GM23338 (cell line): ENCODE data around the gene DCHS1. TPM values are rescaled to one million over a fixed set of nuclear protein-coding genes. Genes with fewer than 3 reads are reported as not detected.

Experiments used
- ATAC-seq: fragments of 200-7000 bp; cut with Tn5 transposase; 3 replicates; pipeline ENCODE4 v1.9.1; 2020
- DNase-seq: peaks from one replicate; pipeline ENCODE4 v3.0.0-alpha.2; 2015; ENCODE audit warnings: low spot score
- H2AFZ ChIP-seq: fragments of 200-600 bp; sonication (generic); 2 replicates; pipeline ENCODE4 v1.8.0; 2016; ENCODE audit warnings: antibody characterized with exemption, mild to moderate bottlenecking, moderate library complexity
- H3F3A ChIP-seq: fragments of 200-600 bp; sonication (generic); replicated peaks from 2 replicates; pipeline ENCODE4 v1.8.0; 2017; ENCODE audit warnings: antibody characterized with exemption, mixed run types, low read depth
- H3K27ac ChIP-seq: fragments of 200-600 bp; sonication (generic); 2 replicates; pipeline ENCODE4 v1.6.1; 2016; ENCODE audit warnings: low read depth
- H3K27me3 ChIP-seq: fragments of 200-600 bp; sonication (generic); 2 replicates; pipeline ENCODE4 v1.8.0; 2016; ENCODE audit warnings: mild to moderate bottlenecking, mixed run types, moderate library complexity; ENCODE audit not compliant: insufficient read depth
- H3K36me3 ChIP-seq: fragments of 200-600 bp; sonication (generic); 2 replicates; pipeline ENCODE4 v1.8.0; 2016; ENCODE audit warnings: mild to moderate bottlenecking; ENCODE audit not compliant: insufficient read depth
- H3K4me1 ChIP-seq: fragments of 200-600 bp; sonication (generic); 2 replicates; pipeline ENCODE4 v1.8.0; 2016; ENCODE audit warnings: mild to moderate bottlenecking, moderate library complexity; ENCODE audit not compliant: insufficient read depth
- H3K4me2 ChIP-seq: fragments of 200-600 bp; sonication (generic); 2 replicates; pipeline ENCODE4 v1.7.1; 2017; ENCODE audit warnings: mixed run types
- H3K4me3 ChIP-seq: fragments of 200-600 bp; sonication (generic); 2 replicates; pipeline ENCODE4 v1.6.1; 2016; ENCODE audit warnings: mixed run types
- H3K79me2 ChIP-seq: fragments of 200-600 bp; sonication (generic); replicated peaks from 2 replicates; pipeline ENCODE4 v1.8.0; 2017; ENCODE audit warnings: mild to moderate bottlenecking; ENCODE audit not compliant: insufficient read depth
- H3K9me2 ChIP-seq: fragments of 200-600 bp; sonication (generic); 2 replicates; pipeline ENCODE4 v1.8.0; 2017; ENCODE audit not compliant: insufficient read depth
- H4K20me1 ChIP-seq: fragments of 200-600 bp; sonication (generic); replicated peaks from 2 replicates; pipeline ENCODE4 v1.8.0; 2017; ENCODE audit warnings: mild to moderate bottlenecking; ENCODE audit not compliant: insufficient read depth
- H3K27ac Mint-ChIP-seq: 2 replicates; pipeline ENCODE4 v1.8.0; 2020; ENCODE audit warnings: inconsistent platforms, mild to moderate bottlenecking, moderate library complexity, mixed read lengths
- H3K27me3 Mint-ChIP-seq: 3 replicates; pipeline ENCODE4 v1.8.0; 2022; ENCODE audit warnings: low read depth, mild to moderate bottlenecking, moderate library complexity, mixed read lengths, inconsistent platforms; ENCODE audit not compliant: insufficient read depth, poor library complexity
- H3K36me3 Mint-ChIP-seq: 3 replicates; pipeline ENCODE4 v1.8.0; 2021; ENCODE audit warnings: low read depth, mild to moderate bottlenecking, inconsistent platforms, moderate library complexity, mixed read lengths
- H3K4me1 Mint-ChIP-seq: 3 replicates; pipeline ENCODE4 v1.8.0; 2020; ENCODE audit warnings: mild to moderate bottlenecking, inconsistent platforms, mixed read lengths
- H3K4me3 Mint-ChIP-seq: 3 replicates; pipeline ENCODE4 v1.8.0; 2021; ENCODE audit warnings: moderate library complexity, mild to moderate bottlenecking, inconsistent platforms, mixed read lengths
- H3K9me3 Mint-ChIP-seq: 3 replicates; pipeline ENCODE4 v1.8.0; 2020; ENCODE audit warnings: moderate library complexity, mild to moderate bottlenecking, inconsistent platforms, mixed read lengths
- CREB1 ChIP-seq: fragments of 250-450 bp; sonication (Bioruptor Pico); IDR thresholded peaks from 2 replicates; pipeline ENCODE4 v1.5.0; 2020; ENCODE audit warnings: low read depth, mild to moderate bottlenecking, moderate library complexity
- CTCF ChIP-seq, 2 experiments: fragments of 200-600 bp in 1 of 2; sonication (generic) in 1 of 2; conservative IDR thresholded peaks; 2 replicates each; pipeline versions ENCODE4 v1.5.1 to v1.6.1; 2016 to 2017; ENCODE audit warnings: antibody characterized with exemption in 2 of 2, low read depth in 2 of 2, mild to moderate bottlenecking in 2 of 2, moderate library complexity in 1 of 2
- EZH2 ChIP-seq: fragments of 200-600 bp; sonication (generic); IDR thresholded peaks from one replicate; pipeline ENCODE4 v1.8.0; 2017; ENCODE audit warnings: antibody characterized with exemption, mild to moderate bottlenecking, low read depth; ENCODE audit not compliant: unreplicated experiment
- JUNB ChIP-seq: IDR thresholded peaks from one replicate; pipeline ENCODE4 v1.6.1; 2016; ENCODE audit warnings: antibody characterized with exemption; ENCODE audit not compliant: unreplicated experiment
- NANOG ChIP-seq: IDR thresholded peaks from 2 replicates; pipeline ENCODE4 v1.6.1; 2016; ENCODE audit warnings: antibody characterized with exemption, borderline replicate concordance
- REST ChIP-seq: IDR thresholded peaks from one replicate; pipeline ENCODE4 v1.6.1; 2018; ENCODE audit warnings: antibody characterized with exemption; ENCODE audit not compliant: unreplicated experiment
- ZNF114 ChIP-seq: fragments of 250-450 bp; sonication (Bioruptor Pico); IDR thresholded peaks from 2 replicates; pipeline ENCODE4 v1.5.0; 2020; ENCODE audit warnings: mild to moderate bottlenecking, moderate library complexity
- ZNF331 ChIP-seq: fragments of 250-450 bp; sonication (Bioruptor Pico); IDR thresholded peaks from 2 replicates; pipeline ENCODE4 v1.5.0; 2020; ENCODE audit warnings: low read depth, mild to moderate bottlenecking, moderate library complexity
- polyA plus RNA-seq: library from polyadenylated mRNA; unstranded; fragments of >200 nt; fragmentation: Nextera tagmentation; extraction: Ambion mirVana; gene quantifications from 2 replicates; pipeline ENCODE4 v1.2.1, GENCODE V29; 2016
- total RNA-seq: library from RNA; depleted of rRNA; stranded (reverse); fragments of >200 nt; shearing (Covaris generic); gene quantifications from 2 replicates; pipeline ENCODE4 v1.2.3, GENCODE V29; 2014

The DCHS1 gene
- total and polyA plus RNA-seq, 2 experiments from 2014 or later: 2.3 to 20.7 TPM

DNA sequence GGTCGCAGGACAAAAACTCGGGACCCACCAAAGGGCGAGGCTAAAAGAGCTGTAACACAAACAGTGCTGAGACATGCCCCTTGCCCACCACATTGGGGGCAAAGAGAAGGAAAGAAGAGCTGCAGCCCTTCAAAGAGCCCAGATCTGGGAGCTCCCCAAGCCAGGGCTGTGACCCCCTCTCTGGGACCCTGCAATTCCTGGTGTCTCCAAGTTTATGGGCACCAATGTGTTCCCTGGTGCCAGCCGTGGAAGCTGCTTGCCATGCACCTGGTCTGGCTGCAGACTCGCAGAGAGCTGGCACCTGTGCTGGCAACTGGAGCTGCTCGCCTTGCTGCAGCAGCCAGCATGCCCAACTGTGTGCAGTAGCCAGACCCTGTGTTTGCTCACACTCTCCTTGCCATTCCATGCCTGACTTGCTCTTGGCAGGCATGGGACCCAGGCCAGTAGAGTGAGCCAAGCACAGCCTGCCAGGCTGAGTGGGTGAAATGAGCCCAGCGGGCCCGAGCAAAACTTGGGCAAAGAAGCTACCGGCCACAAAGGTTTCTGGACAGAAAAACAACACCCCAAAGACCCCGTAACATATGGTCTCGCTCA, 68.2 kb downstream of the DCHS1 start:
- no peaks in the 10 kb centered on the region for H3F3A ChIP-seq
- H3K27me3 ChIP-seq: no peaks in the 10 kb centered on the region
- H3K4me3 Mint-ChIP-seq: no peak overlapping the region
- peaks cover 18% of the 10 kb centered on the region; the same call in 2 of the 3 replicates for H3K9me3 Mint-ChIP-seq
- peaks cover 16% of the 10 kb centered on the region for H3K36me3 Mint-ChIP-seq
- no peaks in the 10 kb centered on the region for H4K20me1 ChIP-seq
- H2AFZ ChIP-seq: no peak overlapping the region
- 0 out of 2 replicates have a peak, but pooled peaks cover 6% of the 10 kb centered on the region for H3K36me3 ChIP-seq
- H3K27ac Mint-ChIP-seq: no peak overlapping the region
- peaks cover 2% of the 10 kb centered on the region for H3K27me3 Mint-ChIP-seq
- no peak overlapping the region for H3K27ac ChIP-seq
- TF ChIP-seq CREB1 (no peak), REST (no peak), CTCF (conservative IDR thresholded peaks at IDR 0.05; ENCODE audit: low read depth in 2 of 2) (no peak), EZH2 (no peak), JUNB (no peak), NANOG (no peak), ZNF331 (CRISPR knock-in tag) (no peak), ZNF114 (CRISPR knock-in tag) (no peak)
- H3K4me1 ChIP-seq: no peaks in the 10 kb centered on the region
- H3K4me2 ChIP-seq: no peak overlapping the region
- no peaks in the 10 kb centered on the region for H3K79me2 ChIP-seq
- no peak overlapping the region for H3K4me3 ChIP-seq
- H3K9me2 ChIP-seq: no peaks in the 10 kb centered on the region
- H3K4me1 Mint-ChIP-seq: no peaks in the 10 kb centered on the region
- no peak for DNase-seq
- no peak for ATAC-seq
